Measurements from ENCODE around the gene EWSR1. TPM values are rescaled to one million over a fixed set of nuclear protein-coding genes. Genes with fewer than 3 reads are reported as not detected.
A peak's percentile ranks its signal among the peaks of the same experiment; 100 is the strongest.

The EWSR1 gene
- total RNA-seq, 1 donor from 2014 or later, result 281 TPM

DNA sequence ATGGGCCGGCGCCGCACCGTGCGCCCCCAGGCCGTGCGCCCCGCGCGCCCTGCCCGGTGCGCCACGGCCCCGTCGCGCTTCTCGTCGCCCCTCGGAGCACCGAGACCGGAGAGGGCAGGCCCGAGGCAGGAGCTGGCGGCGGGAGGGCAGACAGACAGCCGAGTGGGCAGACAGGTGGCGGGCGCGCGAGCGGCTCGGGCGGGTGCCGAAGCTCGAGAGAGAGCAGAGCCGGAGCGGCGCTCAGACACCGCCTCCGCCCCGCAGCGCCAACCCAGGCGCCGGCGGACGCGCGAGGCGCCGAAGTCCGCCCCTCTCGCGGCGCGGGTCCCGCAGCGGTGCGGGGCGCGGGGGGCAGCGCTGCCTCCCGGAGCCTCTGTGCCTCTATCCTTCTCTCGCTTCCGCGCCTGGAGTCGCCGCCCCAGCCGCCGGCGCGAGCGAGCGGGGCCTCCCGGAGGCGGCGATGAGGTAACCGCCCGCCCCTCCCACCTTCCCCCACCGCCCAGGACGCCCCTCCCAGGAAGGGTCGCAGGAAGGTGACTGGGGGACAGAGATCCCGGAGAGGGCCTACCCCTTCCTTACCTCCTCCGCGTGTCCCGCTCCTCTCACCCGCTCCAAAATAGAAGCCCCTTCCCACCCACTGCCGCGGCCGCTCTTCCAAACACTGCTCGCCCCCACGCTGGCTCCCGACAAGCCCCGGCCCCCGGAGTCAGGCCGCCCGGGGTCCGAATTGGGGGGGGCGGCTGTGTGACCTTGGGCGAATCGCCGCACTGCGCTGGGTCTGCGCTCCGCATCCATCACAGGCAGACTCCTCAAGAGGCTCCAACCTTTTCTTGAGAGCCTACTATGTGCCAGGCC, 47.4 kb downstream of the EWSR1 start, which contains the start of gene RASL10A:
TSS of gene RASL10A (minus strand) at position 412 of the 855 bp plus-strand sequence. CDS start 451 bp downstream, outside the sequence.
- Histone ChIP-seq H3K9me3 (ENCODE audit: low read depth) (no peaks in the 10 kb centered on the region), H3K9ac (no peak within 1 kb of the TSS), H2AFZ (replicated peaks) (peak within 1 kb of the TSS; percentile 79), H3K4me1 (peaks cover 11% of the 10 kb centered on the region), H3K4me3 (peak within 1 kb of the TSS; percentile 50), H3K4me2 (peak within 1 kb of the TSS; percentile 83), H3K27ac (no peak within 1 kb of the TSS), H4K20me1 (ENCODE audit: low read depth) (peaks cover 31% of the 10 kb centered on the region), H3F3A (ENCODE audit: low read depth) (peaks cover 22% of the 10 kb centered on the region), H3K36me3 (no peaks in the 10 kb centered on the region), H3K27me3 (peaks cover 62% of the 10 kb centered on the region), H3K79me2 (ENCODE audit: low read depth) (no peaks in the 10 kb centered on the region)
- Mint-ChIP-seq H3K4me1 (peaks cover 30% of the 10 kb centered on the region), H3K36me3 (no peaks in the 10 kb centered on the region), H3K27me3 (ENCODE audit: insufficient read depth, low read depth) (peaks cover 36% of the 10 kb centered on the region), H3K9me3 (peaks cover 3% of the 10 kb centered on the region), H3K4me3 (peak within 1 kb of the TSS; percentile 78), H3K27ac (no peak within 1 kb of the TSS)
- DNase-seq (ENCODE audit: low spot score), result peak; percentile 69
- TF ChIP-seq, protein P1, sequence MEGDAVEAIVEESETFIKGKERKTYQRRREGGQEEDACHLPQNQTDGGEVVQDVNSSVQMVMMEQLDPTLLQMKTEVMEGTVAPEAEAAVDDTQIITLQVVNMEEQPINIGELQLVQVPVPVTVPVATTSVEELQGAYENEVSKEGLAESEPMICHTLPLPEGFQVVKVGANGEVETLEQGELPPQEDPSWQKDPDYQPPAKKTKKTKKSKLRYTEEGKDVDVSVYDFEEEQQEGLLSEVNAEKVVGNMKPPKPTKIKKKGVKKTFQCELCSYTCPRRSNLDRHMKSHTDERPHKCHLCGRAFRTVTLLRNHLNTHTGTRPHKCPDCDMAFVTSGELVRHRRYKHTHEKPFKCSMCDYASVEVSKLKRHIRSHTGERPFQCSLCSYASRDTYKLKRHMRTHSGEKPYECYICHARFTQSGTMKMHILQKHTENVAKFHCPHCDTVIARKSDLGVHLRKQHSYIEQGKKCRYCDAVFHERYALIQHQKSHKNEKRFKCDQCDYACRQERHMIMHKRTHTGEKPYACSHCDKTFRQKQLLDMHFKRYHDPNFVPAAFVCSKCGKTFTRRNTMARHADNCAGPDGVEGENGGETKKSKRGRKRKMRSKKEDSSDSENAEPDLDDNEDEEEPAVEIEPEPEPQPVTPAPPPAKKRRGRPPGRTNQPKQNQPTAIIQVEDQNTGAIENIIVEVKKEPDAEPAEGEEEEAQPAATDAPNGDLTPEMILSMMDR (IDR thresholded peaks at IDR 0.05), result no peak
- peak; percentile 78 for TF ChIP-seq EZH2phosphoT487 (IDR thresholded peaks at IDR 0.05)
- peak; percentile 73 for TF ChIP-seq EZH2 (IDR thresholded peaks at IDR 0.05)

DNA sequence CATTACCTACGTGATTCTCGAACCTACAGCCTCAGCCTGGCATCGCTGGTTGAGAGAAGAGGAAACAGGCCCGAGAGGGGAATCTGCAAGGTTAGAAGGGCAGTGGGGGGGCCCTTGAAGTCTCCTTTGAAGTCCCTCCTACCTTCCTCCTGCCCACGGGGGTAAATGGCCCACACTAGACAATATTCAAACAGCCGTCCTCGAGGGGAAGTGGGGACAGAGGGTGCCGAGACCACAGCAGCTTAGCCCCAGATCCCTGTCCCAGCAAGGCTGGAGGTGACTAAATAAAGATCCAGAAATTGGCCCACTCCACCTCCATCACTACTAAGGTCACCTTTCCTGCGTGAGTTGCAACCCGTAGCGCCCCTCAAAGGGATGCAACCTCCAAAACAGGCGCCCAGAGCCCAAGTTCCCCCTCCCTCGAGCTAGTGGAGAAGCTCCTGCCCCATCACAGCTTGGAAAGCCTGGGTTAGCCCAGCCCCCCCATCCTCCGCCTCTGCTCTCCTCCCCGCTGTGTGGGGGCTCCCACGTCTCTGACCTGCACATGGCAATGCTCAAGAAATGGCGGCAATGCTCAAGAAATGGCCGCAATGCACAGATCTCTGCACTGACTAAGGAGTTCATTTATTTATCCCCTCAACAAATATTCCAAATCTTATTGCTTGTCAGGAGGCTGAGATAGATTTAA, 48.2 kb downstream of the EWSR1 start:
- H3K36me3 ChIP-seq, result no peaks in the 10 kb centered on the region
- TF ChIP-seq, protein P1 (IDR thresholded peaks at IDR 0.05), result no peak
- TF ChIP-seq EZH2 (IDR thresholded peaks at IDR 0.05) (no peak), EZH2phosphoT487 (IDR thresholded peaks at IDR 0.05) (no peak)
- no peak overlapping the region for H3K9ac ChIP-seq
- Mint-ChIP-seq H3K4me1 (peaks cover 25% of the 10 kb centered on the region), H3K4me3 (peak overlapping the region; percentile 78), H3K27me3 (ENCODE audit: insufficient read depth, low read depth) (peaks cover 33% of the 10 kb centered on the region), H3K27ac (no peak overlapping the region), H3K36me3 (no peaks in the 10 kb centered on the region), H3K9me3 (peaks cover 3% of the 10 kb centered on the region)
- H4K20me1 ChIP-seq (ENCODE audit: low read depth), result peaks cover 29% of the 10 kb centered on the region
- H3K4me1 ChIP-seq, result peaks cover 11% of the 10 kb centered on the region
- H3K4me3 ChIP-seq, result peak overlapping the region; percentile 50
- no peaks in the 10 kb centered on the region for H3K9me3 ChIP-seq (ENCODE audit: low read depth)
- no peaks in the 10 kb centered on the region for H3K79me2 ChIP-seq (ENCODE audit: low read depth)
- H3F3A ChIP-seq (ENCODE audit: low read depth), result peaks cover 22% of the 10 kb centered on the region
- H3K4me2 ChIP-seq, result peak overlapping the region; percentile 83
- no peak overlapping the region for H3K27ac ChIP-seq
- DNase-seq (ENCODE audit: low spot score), result no peak
- H2AFZ ChIP-seq (replicated peaks), result no peak overlapping the region
- peaks cover 62% of the 10 kb centered on the region for H3K27me3 ChIP-seq

DNA sequence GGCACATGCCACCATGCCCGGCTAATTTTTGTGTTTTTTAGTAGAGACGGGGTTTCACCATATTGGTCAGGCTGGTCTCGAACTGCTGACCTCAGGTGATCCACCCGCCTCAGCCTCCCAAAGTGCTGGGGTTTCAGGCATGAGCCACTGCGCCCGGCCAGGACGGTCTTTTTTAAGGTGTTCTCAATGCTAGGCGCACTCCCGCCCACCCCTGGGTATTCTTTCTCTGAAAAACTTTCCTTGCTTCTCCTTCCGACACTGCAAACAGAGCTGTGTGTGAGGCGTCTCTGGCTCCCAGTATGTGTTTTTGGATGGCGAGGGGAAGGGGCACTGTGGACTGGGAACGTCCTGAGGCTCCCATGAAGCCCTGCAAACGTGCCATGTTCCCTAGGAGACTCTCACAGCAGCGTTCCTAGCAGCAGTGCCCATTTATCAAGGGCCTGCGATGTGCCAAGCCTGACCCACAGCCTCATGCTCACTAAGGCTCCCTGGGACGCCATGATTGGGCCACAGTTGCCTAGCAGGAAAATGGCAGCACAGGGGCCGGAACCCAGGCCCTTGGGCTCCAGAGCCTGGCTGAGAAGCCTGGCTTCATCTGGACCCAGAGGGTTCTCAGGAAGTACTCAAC, 49.9 kb downstream of the EWSR1 start:
- Histone ChIP-seq H3K27ac (no peak overlapping the region), H3K4me3 (no peak overlapping the region), H3K36me3 (no peaks in the 10 kb centered on the region), H3K4me2 (no peak overlapping the region), H4K20me1 (ENCODE audit: low read depth) (peaks cover 17% of the 10 kb centered on the region), H3K27me3 (peaks cover 51% of the 10 kb centered on the region), H2AFZ (replicated peaks) (no peak overlapping the region), H3K9me3 (ENCODE audit: low read depth) (no peaks in the 10 kb centered on the region), H3K4me1 (peaks cover 11% of the 10 kb centered on the region), H3K9ac (no peak overlapping the region), H3F3A (ENCODE audit: low read depth) (peaks cover 22% of the 10 kb centered on the region), H3K79me2 (ENCODE audit: low read depth) (no peaks in the 10 kb centered on the region)
- H3K4me3 Mint-ChIP-seq, result no peak overlapping the region
- H3K4me1 Mint-ChIP-seq, result peaks cover 16% of the 10 kb centered on the region
- no peak overlapping the region for H3K27ac Mint-ChIP-seq
- no peak for DNase-seq (ENCODE audit: low spot score)
- H3K27me3 Mint-ChIP-seq (ENCODE audit: insufficient read depth, low read depth), result peaks cover 31% of the 10 kb centered on the region
- H3K36me3 Mint-ChIP-seq, result peaks cover 2% of the 10 kb centered on the region
- peaks cover 3% of the 10 kb centered on the region for H3K9me3 Mint-ChIP-seq
- TF ChIP-seq EZH2 (IDR thresholded peaks at IDR 0.05) (no peak), EZH2phosphoT487 (IDR thresholded peaks at IDR 0.05) (no peak)
- TF ChIP-seq, protein P1 (IDR thresholded peaks at IDR 0.05), result no peak
